Hepatocyte (in vitro differentiated cells): ENCODE data around the gene AIRE.

Experiments
- CTCF ChIP-seq: fragments of 200-600 bp; sonication (generic); IDR thresholded peaks from 2 replicates; pipeline ENCODE4 v1.5.1; 2016; ENCODE audit warnings: antibody characterized with exemption, mild to moderate bottlenecking; ENCODE audit not compliant: poor library complexity
- EZH2 ChIP-seq: fragments of 200-600 bp; sonication (generic); IDR thresholded peaks from 2 replicates; pipeline ENCODE4 v1.6.1; 2016; ENCODE audit warnings: antibody characterized with exemption, mild to moderate bottlenecking, borderline replicate concordance
- EZH2phosphoT487 ChIP-seq: fragments of 200-600 bp; sonication (generic); IDR thresholded peaks from one replicate; pipeline ENCODE4 v1.6.1; 2018; ENCODE audit warnings: antibody characterized with exemption, mild to moderate bottlenecking, low read depth, moderate library complexity; ENCODE audit not compliant: unreplicated experiment, severe bottlenecking

DNA sequence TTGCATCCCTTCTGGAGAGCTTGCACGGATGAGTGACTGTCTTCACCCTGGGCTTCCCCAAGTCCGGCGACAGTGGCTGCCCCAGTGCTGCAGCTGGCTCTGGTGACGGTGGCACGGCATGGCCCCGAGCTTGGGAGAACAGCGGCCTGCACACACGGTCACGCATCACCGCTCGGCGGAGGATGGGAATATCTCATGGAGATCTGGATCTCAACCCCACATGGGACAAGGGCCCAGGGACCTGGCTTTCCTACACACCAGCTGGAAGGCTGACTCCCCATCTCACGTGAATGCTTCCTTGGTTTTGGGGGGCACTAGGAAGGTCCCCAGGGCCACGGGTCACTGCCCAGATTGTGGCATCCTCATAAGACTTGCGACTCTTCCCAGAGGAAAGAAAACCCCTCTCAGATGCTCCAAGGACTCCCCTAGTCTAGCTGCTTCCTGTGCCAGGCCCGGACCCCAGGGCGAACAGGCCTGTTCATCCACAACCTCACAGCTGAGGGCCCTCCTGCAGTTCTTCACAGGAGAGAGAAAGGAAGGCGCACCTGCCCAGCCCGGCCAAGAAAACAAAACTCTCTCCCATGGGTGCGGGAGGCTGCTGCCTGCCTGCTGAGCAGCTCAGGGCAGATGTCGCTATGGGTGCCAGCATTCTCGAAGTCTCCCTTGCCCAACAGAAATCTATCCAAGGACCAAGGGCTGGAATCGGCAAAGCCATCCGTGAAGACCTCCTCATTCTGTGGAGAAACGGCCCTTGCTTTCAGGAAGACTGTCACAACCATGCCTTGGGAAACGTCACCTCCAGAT is 43.6 kb downstream of the AIRE start:
- TF ChIP-seq CTCF (no peak), EZH2 (no peak), EZH2phosphoT487 (no peak)
